Skeletal muscle satellite cell (primary cell): ENCODE data around the gene TSHZ2.

Experiments used
- H3K27me3 ChIP-seq: 2 replicates; pipeline ENCODE4 v1.7.0; 2013; ENCODE audit warnings: low read length; ENCODE audit not compliant: control insufficient read depth, insufficient read depth
- H3K36me3 ChIP-seq: 2 replicates; pipeline ENCODE4 v1.7.0; 2013; ENCODE audit warnings: mild to moderate bottlenecking, control low read depth, low read length; ENCODE audit not compliant: insufficient read depth
- H3K4me1 ChIP-seq: 2 replicates; pipeline ENCODE4 v1.7.0; 2013; ENCODE audit warnings: low read length; ENCODE audit not compliant: control insufficient read depth, insufficient read depth
- H3K4me2 ChIP-seq: 2 replicates; pipeline ENCODE4 v1.7.0; 2013; ENCODE audit warnings: mild to moderate bottlenecking, low read length
- H3K4me3 ChIP-seq: 2 replicates; pipeline ENCODE4 v1.7.0; 2013; ENCODE audit warnings: low read length
- H3K9ac ChIP-seq: 2 replicates; pipeline ENCODE4 v1.7.0; 2013; ENCODE audit warnings: mild to moderate bottlenecking, low read depth, low read length, moderate library complexity
- H3K9me3 ChIP-seq: replicated peaks from 2 replicates; pipeline ENCODE4 v1.7.0; 2013; ENCODE audit warnings: mild to moderate bottlenecking, control low read depth, low read length

TSHZ2 gene

GRCh38 chr20:53055367-53056067 is 83.4 kb downstream of the TSHZ2 start:
- H3K4me2 ChIP-seq, result no peak overlapping the region
- H3K36me3 ChIP-seq, result no peaks in the 10 kb centered on the region
- no peaks in the 10 kb centered on the region for H3K27me3 ChIP-seq
- no peaks in the 10 kb centered on the region for H3K4me1 ChIP-seq
- H3K9ac ChIP-seq, result no peak overlapping the region
- no peak overlapping the region for H3K4me3 ChIP-seq
- no peaks in the 10 kb centered on the region for H3K9me3 ChIP-seq

GRCh38 chr20:53057579-53057978 is 85.4 kb downstream of the TSHZ2 start:
- H3K36me3 ChIP-seq, result no peaks in the 10 kb centered on the region
- no peaks in the 10 kb centered on the region for H3K9me3 ChIP-seq
- no peak overlapping the region for H3K4me2 ChIP-seq
- no peak overlapping the region for H3K9ac ChIP-seq
- no peaks in the 10 kb centered on the region for H3K27me3 ChIP-seq
- no peak overlapping the region for H3K4me3 ChIP-seq
- no peaks in the 10 kb centered on the region for H3K4me1 ChIP-seq

- H3K4me1 ChIP-seq, result no peaks in the 10 kb centered on the region
- H3K36me3 ChIP-seq, result no peaks in the 10 kb centered on the region
- H3K4me2 ChIP-seq, result no peak overlapping the region
- H3K9ac ChIP-seq, result no peak overlapping the region
- no peaks in the 10 kb centered on the region for H3K9me3 ChIP-seq
- no peaks in the 10 kb centered on the region for H3K27me3 ChIP-seq
- no peak overlapping the region for H3K4me3 ChIP-seq
Observed at GRCh38 chr20:53059848-53060247, 87.7 kb downstream of the TSHZ2 start.

- Histone ChIP-seq H3K4me3 (no peak overlapping the region), H3K4me1 (no peaks in the 10 kb centered on the region), H3K9ac (no peak overlapping the region), H3K36me3 (no peaks in the 10 kb centered on the region), H3K27me3 (no peaks in the 10 kb centered on the region), H3K4me2 (no peak overlapping the region), H3K9me3 (no peaks in the 10 kb centered on the region)
Observed at GRCh38 chr20:53061192-53062108, 89.3 kb downstream of the TSHZ2 start.

GRCh38 chr20:53064935-53065334 is 92.8 kb downstream of the TSHZ2 start:
- no peaks in the 10 kb centered on the region for H3K4me1 ChIP-seq

GRCh38 chr20:53068241-53068640 is 96.1 kb downstream of the TSHZ2 start:
- Histone ChIP-seq H3K4me1 (no peaks in the 10 kb centered on the region), H3K27me3 (no peaks in the 10 kb centered on the region), H3K9ac (no peak overlapping the region), H3K36me3 (no peaks in the 10 kb centered on the region), H3K4me2 (no peak overlapping the region), H3K4me3 (no peak overlapping the region), H3K9me3 (peaks cover 2% of the 10 kb centered on the region)

More at GRCh38 chr20:53064935-53065334, 92.8 kb downstream of the TSHZ2 start:
- Histone ChIP-seq H3K9me3 (peaks cover 2% of the 10 kb centered on the region), H3K4me2 (no peak overlapping the region), H3K9ac (no peak overlapping the region), H3K27me3 (no peaks in the 10 kb centered on the region), H3K4me3 (no peak overlapping the region), H3K36me3 (no peaks in the 10 kb centered on the region)

GRCh38 chr20:53069132-53069531 is 97.0 kb downstream of the TSHZ2 start:
- no peak overlapping the region for H3K9ac ChIP-seq
- H3K9me3 ChIP-seq, result peaks cover 2% of the 10 kb centered on the region
- H3K4me1 ChIP-seq, result no peaks in the 10 kb centered on the region
- H3K27me3 ChIP-seq, result no peaks in the 10 kb centered on the region
- H3K36me3 ChIP-seq, result no peaks in the 10 kb centered on the region
- no peak overlapping the region for H3K4me2 ChIP-seq
- no peak overlapping the region for H3K4me3 ChIP-seq

GRCh38 chr20:53070224-53070623 is 98.1 kb downstream of the TSHZ2 start:
- Histone ChIP-seq H3K4me3 (no peak overlapping the region), H3K4me2 (no peak overlapping the region), H3K9me3 (peaks cover 2% of the 10 kb centered on the region), H3K9ac (no peak overlapping the region), H3K27me3 (no peaks in the 10 kb centered on the region), H3K36me3 (no peaks in the 10 kb centered on the region), H3K4me1 (no peaks in the 10 kb centered on the region)

GRCh38 chr20:53070706-53071392 is 98.7 kb downstream of the TSHZ2 start:
- Histone ChIP-seq H3K4me1 (no peaks in the 10 kb centered on the region), H3K36me3 (no peaks in the 10 kb centered on the region), H3K9me3 (peaks cover 2% of the 10 kb centered on the region), H3K4me3 (no peak overlapping the region), H3K4me2 (no peak overlapping the region), H3K27me3 (no peaks in the 10 kb centered on the region), H3K9ac (no peak overlapping the region)

- Histone ChIP-seq H3K9me3 (peaks cover 2% of the 10 kb centered on the region), H3K27me3 (no peaks in the 10 kb centered on the region), H3K4me1 (no peaks in the 10 kb centered on the region), H3K36me3 (no peaks in the 10 kb centered on the region), H3K9ac (no peak overlapping the region), H3K4me3 (no peak overlapping the region), H3K4me2 (no peak overlapping the region)
Observed at GRCh38 chr20:53071833-53072232, 99.7 kb downstream of the TSHZ2 start.

- Histone ChIP-seq H3K27me3 (no peaks in the 10 kb centered on the region), H3K4me2 (no peak overlapping the region), H3K9ac (no peak overlapping the region), H3K9me3 (no peaks in the 10 kb centered on the region), H3K4me1 (no peaks in the 10 kb centered on the region), H3K4me3 (no peak overlapping the region), H3K36me3 (no peaks in the 10 kb centered on the region)
Observed at GRCh38 chr20:53072923-53073579, 100.9 kb downstream of the TSHZ2 start.
